ENCODE results near the gene ADSS1. TPM values are rescaled to one million over a fixed set of nuclear protein-coding genes. Genes with fewer than 3 reads are reported as not detected.

Gene ADSS1
- total RNA-seq, 3 donors from 2014 or later, result 2.0 to 6.0 (median 4.2) TPM

GRCh38 chr14:104697317-104697703, 26.7 kb upstream of the ADSS1 start:
- no peaks in the 10 kb centered on the region for H3K9me3 ChIP-seq
- H3K4me3 ChIP-seq, result no peak overlapping the region
- DNase-seq (no peak), ATAC-seq (peak; percentile 25)
- H3K36me3 ChIP-seq (ENCODE audit: low read depth), result no peaks in the 10 kb centered on the region
- TF ChIP-seq CTCF (IDR thresholded peaks at IDR 0.05), result no peak
- intact Hi-C loops (cut with DNase I, micrococcal nuclease), result no loop called here
- H3K4me1 ChIP-seq (ENCODE audit: low read depth), result peaks cover 27% of the 10 kb centered on the region

- intact Hi-C loops (cut with DNase I, micrococcal nuclease), result no loop called here
- no peak for ATAC-seq
Measured at GRCh38 chr14:104697892-104698583, 26.0 kb upstream of the ADSS1 start.

GRCh38 chr14:104698688-104699425, 25.2 kb upstream of the ADSS1 start:
- DNase-seq, result no peak
- Histone ChIP-seq H3K9me3 (no peaks in the 10 kb centered on the region), H3K36me3 (ENCODE audit: low read depth) (no peaks in the 10 kb centered on the region), H3K4me3 (no peak overlapping the region), H3K4me1 (ENCODE audit: low read depth) (peaks cover 18% of the 10 kb centered on the region)
- no peak for ATAC-seq
- intact Hi-C loops (cut with DNase I, micrococcal nuclease), result no loop called here
- no peak for TF ChIP-seq CTCF (IDR thresholded peaks at IDR 0.05)

More at GRCh38 chr14:104697892-104698583, 26.0 kb upstream of the ADSS1 start:
- no peaks in the 10 kb centered on the region for H3K36me3 ChIP-seq (ENCODE audit: low read depth)
- no peak for DNase-seq
- peaks cover 24% of the 10 kb centered on the region for H3K4me1 ChIP-seq (ENCODE audit: low read depth)
- TF ChIP-seq CTCF (IDR thresholded peaks at IDR 0.05), result no peak
- H3K9me3 ChIP-seq, result no peaks in the 10 kb centered on the region
- H3K4me3 ChIP-seq, result no peak overlapping the region

GRCh38 chr14:104699426-104699748, 24.6 kb upstream of the ADSS1 start:
- Histone ChIP-seq H3K4me1 (ENCODE audit: low read depth) (peaks cover 15% of the 10 kb centered on the region), H3K9me3 (no peaks in the 10 kb centered on the region), H3K36me3 (ENCODE audit: low read depth) (no peaks in the 10 kb centered on the region), H3K4me3 (no peak overlapping the region)
- TF ChIP-seq CTCF (IDR thresholded peaks at IDR 0.05), result no peak
- intact Hi-C loops (cut with DNase I, micrococcal nuclease), result no loop called here
- no peak for DNase-seq
- no peak for ATAC-seq

GRCh38 chr14:104700225-104700651, 23.8 kb upstream of the ADSS1 start:
- intact Hi-C loops (cut with DNase I, micrococcal nuclease), result no loop called here
- H3K9me3 ChIP-seq, result no peaks in the 10 kb centered on the region
- H3K36me3 ChIP-seq (ENCODE audit: low read depth), result no peaks in the 10 kb centered on the region
- no peak overlapping the region for H3K4me3 ChIP-seq
- no peak for DNase-seq
- H3K4me1 ChIP-seq (ENCODE audit: low read depth), result peaks cover 10% of the 10 kb centered on the region
- TF ChIP-seq CTCF (IDR thresholded peaks at IDR 0.05), result no peak
- no peak for ATAC-seq

All from mucosa of descending colon (tissue), 3 donors.